ENCODE results near the gene GPR132.

DNA sequence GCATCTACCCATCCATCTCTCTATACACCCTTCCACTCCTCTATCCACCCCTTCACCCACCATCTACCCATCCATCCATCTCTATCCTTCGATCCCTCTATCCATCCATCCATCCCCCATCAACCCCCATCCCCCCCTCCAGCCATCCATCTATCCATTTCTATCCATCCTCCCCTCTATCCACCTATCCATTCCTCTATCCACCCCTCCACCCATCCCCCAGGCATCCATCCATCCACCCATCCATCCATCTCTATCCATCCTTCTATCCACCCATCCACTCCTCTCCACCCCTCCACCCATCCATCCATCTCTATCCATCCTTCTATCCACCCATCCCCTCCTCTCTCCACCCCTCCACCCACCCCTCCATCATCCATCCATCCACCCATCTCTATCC is 17.5 kb upstream of the GPR132 start:
- TF ChIP-seq EP300 (IDR thresholded peaks at IDR 0.05; ENCODE audit: borderline replicate concordance) (no peak), YY1 (IDR thresholded peaks at IDR 0.05; ENCODE audit: low read depth) (no peak), NFIC (IDR thresholded peaks at IDR 0.05) (no peak), EGR1 (IDR thresholded peaks at IDR 0.05) (no peak), CEBPB (IDR thresholded peaks at IDR 0.05) (no peak), RAD21 (IDR thresholded peaks at IDR 0.05; ENCODE audit: low read depth) (no peak)
- TF ChIP-seq, protein P1, sequence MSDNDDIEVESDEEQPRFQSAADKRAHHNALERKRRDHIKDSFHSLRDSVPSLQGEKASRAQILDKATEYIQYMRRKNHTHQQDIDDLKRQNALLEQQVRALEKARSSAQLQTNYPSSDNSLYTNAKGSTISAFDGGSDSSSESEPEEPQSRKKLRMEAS (IDR thresholded peaks at IDR 0.05): no peak
